ENCODE measurements around the gene PRRC2B. TPM values are rescaled to one million over a fixed set of nuclear protein-coding genes. Genes with fewer than 3 reads are reported as not detected.

PRRC2B gene
- total and polyA plus RNA-seq, 2 of the 13 experiments (the other 11 are each of a cell fraction or from before 2014, with no cell fraction given) = 20.8 to 37.4 TPM

DNA sequence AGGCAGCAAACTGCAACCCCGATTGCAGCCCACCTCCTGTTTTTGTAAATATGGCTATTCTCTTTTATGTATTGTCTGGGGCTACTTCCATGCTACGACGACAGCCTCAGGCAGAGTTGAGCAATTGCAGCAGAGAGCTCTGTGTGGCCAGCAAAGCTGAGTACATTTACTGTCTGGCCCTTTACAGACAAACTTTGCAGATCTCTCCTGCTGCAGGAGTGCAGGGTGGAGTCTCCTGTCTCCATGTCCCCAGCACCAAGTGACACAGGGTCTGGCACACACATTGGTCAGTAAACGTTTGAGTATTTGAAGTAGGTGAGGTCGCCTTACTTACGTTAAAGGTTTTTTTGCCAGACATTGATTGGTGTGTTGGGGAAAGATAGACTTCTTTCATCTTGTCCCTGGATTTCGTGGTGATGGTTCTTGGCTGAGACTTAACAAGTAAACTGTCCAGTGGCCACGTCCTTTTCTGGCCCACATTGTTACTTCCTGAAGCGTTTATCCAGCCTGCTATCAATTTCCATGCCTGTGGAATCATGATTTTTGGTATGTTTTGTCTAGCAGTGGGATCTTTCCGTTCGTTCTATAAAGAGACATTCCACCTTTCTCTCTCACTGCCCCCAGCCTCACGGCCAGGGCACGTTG is 27.2 kb downstream of the PRRC2B start (continued):
- TF ChIP-seq, protein P1, sequence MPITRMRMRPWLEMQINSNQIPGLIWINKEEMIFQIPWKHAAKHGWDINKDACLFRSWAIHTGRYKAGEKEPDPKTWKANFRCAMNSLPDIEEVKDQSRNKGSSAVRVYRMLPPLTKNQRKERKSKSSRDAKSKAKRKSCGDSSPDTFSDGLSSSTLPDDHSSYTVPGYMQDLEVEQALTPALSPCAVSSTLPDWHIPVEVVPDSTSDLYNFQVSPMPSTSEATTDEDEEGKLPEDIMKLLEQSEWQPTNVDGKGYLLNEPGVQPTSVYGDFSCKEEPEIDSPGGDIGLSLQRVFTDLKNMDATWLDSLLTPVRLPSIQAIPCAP (CRISPR knock-in tag; IDR thresholded peaks at IDR 0.05; ENCODE audit: low read depth) = no peak
- TF ChIP-seq STAG1 (CRISPR knock-in tag; IDR thresholded peaks at IDR 0.05) (peak; percentile 23; the same call in 1 of the 2 replicates), RBM22 (optimal IDR thresholded peaks at IDR 0.05; ENCODE audit: low read length) (peak; percentile 65), SALL1 (CRISPR knock-in tag; IDR thresholded peaks at IDR 0.05) (0 out of 2 replicates have a peak, but pooled peaks have one; percentile 36), ZSCAN29 (CRISPR knock-in tag; conservative IDR thresholded peaks at IDR 0.05) (no peak), MZF1 (CRISPR knock-in tag; IDR thresholded peaks at IDR 0.05; ENCODE audit: borderline replicate concordance) (no peak), SOX6 (IDR thresholded peaks at IDR 0.05) (no peak), SOX6 (CRISPR knock-in tag; IDR thresholded peaks at IDR 0.05) (peak; percentile 44; the same call in 1 of the 2 replicates), NFE2 (CRISPR knock-in tag; IDR thresholded peaks at IDR 0.05) (no peak), ELF1 (CRISPR knock-in tag; IDR thresholded peaks at IDR 0.05) (no peak), ZSCAN25 (CRISPR knock-in tag; IDR thresholded peaks at IDR 0.05) (0 out of 2 replicates have a peak, but pooled peaks have one; percentile 30), FOSL2 (CRISPR knock-in tag; IDR thresholded peaks at IDR 0.05) (no peak), GATAD2A (CRISPR knock-in tag; IDR thresholded peaks at IDR 0.05) (0 out of 2 replicates have a peak, but pooled peaks have one; percentile 8)
- TF ChIP-seq, protein P2, sequence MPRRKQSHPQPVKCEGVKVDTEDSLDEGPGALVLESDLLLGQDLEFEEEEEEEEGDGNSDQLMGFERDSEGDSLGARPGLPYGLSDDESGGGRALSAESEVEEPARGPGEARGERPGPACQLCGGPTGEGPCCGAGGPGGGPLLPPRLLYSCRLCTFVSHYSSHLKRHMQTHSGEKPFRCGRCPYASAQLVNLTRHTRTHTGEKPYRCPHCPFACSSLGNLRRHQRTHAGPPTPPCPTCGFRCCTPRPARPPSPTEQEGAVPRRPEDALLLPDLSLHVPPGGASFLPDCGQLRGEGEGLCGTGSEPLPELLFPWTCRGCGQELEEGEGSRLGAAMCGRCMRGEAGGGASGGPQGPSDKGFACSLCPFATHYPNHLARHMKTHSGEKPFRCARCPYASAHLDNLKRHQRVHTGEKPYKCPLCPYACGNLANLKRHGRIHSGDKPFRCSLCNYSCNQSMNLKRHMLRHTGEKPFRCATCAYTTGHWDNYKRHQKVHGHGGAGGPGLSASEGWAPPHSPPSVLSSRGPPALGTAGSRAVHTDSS (CRISPR knock-in tag; conservative IDR thresholded peaks at IDR 0.05) = no peak
- TF ChIP-seq, protein P3, sequence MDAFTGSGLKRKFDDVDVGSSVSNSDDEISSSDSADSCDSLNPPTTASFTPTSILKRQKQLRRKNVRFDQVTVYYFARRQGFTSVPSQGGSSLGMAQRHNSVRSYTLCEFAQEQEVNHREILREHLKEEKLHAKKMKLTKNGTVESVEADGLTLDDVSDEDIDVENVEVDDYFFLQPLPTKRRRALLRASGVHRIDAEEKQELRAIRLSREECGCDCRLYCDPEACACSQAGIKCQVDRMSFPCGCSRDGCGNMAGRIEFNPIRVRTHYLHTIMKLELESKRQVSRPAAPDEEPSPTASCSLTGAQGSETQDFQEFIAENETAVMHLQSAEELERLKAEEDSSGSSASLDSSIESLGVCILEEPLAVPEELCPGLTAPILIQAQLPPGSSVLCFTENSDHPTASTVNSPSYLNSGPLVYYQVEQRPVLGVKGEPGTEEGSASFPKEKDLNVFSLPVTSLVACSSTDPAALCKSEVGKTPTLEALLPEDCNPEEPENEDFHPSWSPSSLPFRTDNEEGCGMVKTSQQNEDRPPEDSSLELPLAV (CRISPR knock-in tag; conservative IDR thresholded peaks at IDR 0.05; ENCODE audit: low read depth) = no peak
- TF ChIP-seq, protein P4, sequence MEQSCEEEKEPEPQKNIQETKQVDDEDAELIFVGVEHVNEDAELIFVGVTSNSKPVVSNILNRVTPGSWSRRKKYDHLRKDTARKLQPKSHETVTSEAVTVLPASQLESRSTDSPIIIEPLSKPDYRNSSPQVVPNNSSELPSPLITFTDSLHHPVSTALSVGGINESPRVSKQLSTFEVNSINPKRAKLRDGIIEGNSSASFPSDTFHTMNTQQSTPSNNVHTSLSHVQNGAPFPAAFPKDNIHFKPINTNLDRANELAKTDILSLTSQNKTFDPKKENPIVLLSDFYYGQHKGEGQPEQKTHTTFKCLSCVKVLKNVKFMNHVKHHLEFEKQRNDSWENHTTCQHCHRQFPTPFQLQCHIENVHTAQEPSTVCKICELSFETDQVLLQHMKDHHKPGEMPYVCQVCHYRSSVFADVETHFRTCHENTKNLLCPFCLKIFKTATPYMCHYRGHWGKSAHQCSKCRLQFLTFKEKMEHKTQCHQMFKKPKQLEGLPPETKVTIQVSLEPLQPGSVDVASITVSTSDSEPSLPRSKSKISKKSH (CRISPR knock-in tag; IDR thresholded peaks at IDR 0.05; ENCODE audit: borderline replicate concordance) = no peak
- TF ChIP-seq, protein P5, sequence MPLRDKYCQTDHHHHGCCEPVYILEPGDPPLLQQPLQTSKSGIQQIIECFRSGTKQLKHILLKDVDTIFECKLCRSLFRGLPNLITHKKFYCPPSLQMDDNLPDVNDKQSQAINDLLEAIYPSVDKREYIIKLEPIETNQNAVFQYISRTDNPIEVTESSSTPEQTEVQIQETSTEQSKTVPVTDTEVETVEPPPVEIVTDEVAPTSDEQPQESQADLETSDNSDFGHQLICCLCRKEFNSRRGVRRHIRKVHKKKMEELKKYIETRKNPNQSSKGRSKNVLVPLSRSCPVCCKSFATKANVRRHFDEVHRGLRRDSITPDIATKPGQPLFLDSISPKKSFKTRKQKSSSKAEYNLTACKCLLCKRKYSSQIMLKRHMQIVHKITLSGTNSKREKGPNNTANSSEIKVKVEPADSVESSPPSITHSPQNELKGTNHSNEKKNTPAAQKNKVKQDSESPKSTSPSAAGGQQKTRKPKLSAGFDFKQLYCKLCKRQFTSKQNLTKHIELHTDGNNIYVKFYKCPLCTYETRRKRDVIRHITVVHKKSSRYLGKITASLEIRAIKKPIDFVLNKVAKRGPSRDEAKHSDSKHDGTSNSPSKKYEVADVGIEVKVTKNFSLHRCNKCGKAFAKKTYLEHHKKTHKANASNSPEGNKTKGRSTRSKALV (CRISPR knock-in tag; IDR thresholded peaks at IDR 0.05) = no peak
- TF ChIP-seq, protein P6, sequence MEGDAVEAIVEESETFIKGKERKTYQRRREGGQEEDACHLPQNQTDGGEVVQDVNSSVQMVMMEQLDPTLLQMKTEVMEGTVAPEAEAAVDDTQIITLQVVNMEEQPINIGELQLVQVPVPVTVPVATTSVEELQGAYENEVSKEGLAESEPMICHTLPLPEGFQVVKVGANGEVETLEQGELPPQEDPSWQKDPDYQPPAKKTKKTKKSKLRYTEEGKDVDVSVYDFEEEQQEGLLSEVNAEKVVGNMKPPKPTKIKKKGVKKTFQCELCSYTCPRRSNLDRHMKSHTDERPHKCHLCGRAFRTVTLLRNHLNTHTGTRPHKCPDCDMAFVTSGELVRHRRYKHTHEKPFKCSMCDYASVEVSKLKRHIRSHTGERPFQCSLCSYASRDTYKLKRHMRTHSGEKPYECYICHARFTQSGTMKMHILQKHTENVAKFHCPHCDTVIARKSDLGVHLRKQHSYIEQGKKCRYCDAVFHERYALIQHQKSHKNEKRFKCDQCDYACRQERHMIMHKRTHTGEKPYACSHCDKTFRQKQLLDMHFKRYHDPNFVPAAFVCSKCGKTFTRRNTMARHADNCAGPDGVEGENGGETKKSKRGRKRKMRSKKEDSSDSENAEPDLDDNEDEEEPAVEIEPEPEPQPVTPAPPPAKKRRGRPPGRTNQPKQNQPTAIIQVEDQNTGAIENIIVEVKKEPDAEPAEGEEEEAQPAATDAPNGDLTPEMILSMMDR (CRISPR knock-in tag; IDR thresholded peaks at IDR 0.05) = peak; percentile 43
- TF ChIP-seq, protein P7, sequence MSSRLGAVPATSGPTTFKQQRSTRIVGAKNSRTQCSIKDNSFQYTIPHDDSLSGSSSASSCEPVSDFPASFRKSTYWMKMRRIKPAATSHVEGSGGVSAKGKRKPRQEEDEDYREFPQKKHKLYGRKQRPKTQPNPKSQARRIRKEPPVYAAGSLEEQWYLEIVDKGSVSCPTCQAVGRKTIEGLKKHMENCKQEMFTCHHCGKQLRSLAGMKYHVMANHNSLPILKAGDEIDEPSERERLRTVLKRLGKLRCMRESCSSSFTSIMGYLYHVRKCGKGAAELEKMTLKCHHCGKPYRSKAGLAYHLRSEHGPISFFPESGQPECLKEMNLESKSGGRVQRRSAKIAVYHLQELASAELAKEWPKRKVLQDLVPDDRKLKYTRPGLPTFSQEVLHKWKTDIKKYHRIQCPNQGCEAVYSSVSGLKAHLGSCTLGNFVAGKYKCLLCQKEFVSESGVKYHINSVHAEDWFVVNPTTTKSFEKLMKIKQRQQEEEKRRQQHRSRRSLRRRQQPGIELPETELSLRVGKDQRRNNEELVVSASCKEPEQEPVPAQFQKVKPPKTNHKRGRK (CRISPR knock-in tag; IDR thresholded peaks at IDR 0.05) = no peak
